ENCODE data around the gene ANXA6.

GRCh38 chr5:151141535-151141934 lies 16.0 kb downstream of the ANXA6 start:
- TF ChIP-seq CTCF (IDR thresholded peaks at IDR 0.05 in 4 of 5, conservative IDR thresholded peaks at IDR 0.05 in 1 of 5) (no peak), POLR2A (IDR thresholded peaks at IDR 0.05) (peak; percentile 49 to 54)

Data from gastrocnemius medialis (tissue), 4 donors.